Smooth muscle cell (in vitro differentiated cells): ENCODE data around the gene MMP14. TPM values are rescaled to one million over a fixed set of nuclear protein-coding genes. Genes with fewer than 3 reads are reported as not detected.
"Not testable (repeated sequence)": the region's sequence is repeated elsewhere in the genome, so short reads cannot be mapped to it uniquely, and the experiment has no call there.

Experiments
- DNase-seq: peaks from one replicate; lab custom pipeline; 2025; ENCODE audit not compliant: unreplicated experiment; lab: John Stamatoyannopoulos, UW
- H2AFZ ChIP-seq: fragments of 200-600 bp; sonication (generic); 2 replicates; pipeline ENCODE4 v1.6.0; 2016; ENCODE audit warnings: antibody characterized with exemption, low read depth, mild to moderate bottlenecking
- H3F3A ChIP-seq: fragments of 200-600 bp; sonication (generic); 2 replicates; pipeline ENCODE4 v1.6.0; 2017; ENCODE audit warnings: antibody characterized with exemption, low read depth
- H3K27ac ChIP-seq: fragments of 200-600 bp; sonication (generic); 2 replicates; pipeline ENCODE4 v1.5.1; 2016; ENCODE audit warnings: low read depth, mild to moderate bottlenecking
- H3K27me3 ChIP-seq: fragments of 200-600 bp; sonication (generic); 2 replicates; pipeline ENCODE4 v1.6.1; 2016; ENCODE audit warnings: low read depth, mild to moderate bottlenecking
- H3K36me3 ChIP-seq: fragments of 200-600 bp; sonication (generic); 2 replicates; pipeline ENCODE4 v1.5.1; 2016; ENCODE audit warnings: low read depth
- H3K4me1 ChIP-seq: fragments of 200-600 bp; sonication (generic); 2 replicates; pipeline ENCODE4 v1.5.1; 2016; ENCODE audit warnings: low read depth
- H3K4me2 ChIP-seq: fragments of 200-600 bp; sonication (generic); 2 replicates; pipeline ENCODE4 v1.6.0; 2016; ENCODE audit warnings: mild to moderate bottlenecking
- H3K4me3 ChIP-seq: fragments of 200-600 bp; sonication (generic); 2 replicates; pipeline ENCODE4 v1.5.1; 2016; ENCODE audit warnings: mild to moderate bottlenecking
- H3K79me2 ChIP-seq: fragments of 200-600 bp; sonication (generic); 2 replicates; pipeline ENCODE4 v1.6.0; 2016; ENCODE audit warnings: low read depth, mild to moderate bottlenecking
- H3K9ac ChIP-seq: fragments of 200-600 bp; sonication (generic); 2 replicates; pipeline ENCODE4 v1.6.0; 2016; ENCODE audit warnings: low read depth
- H3K9me3 ChIP-seq: fragments of 200-600 bp; sonication (generic); replicated peaks from 2 replicates; pipeline ENCODE4 v1.5.1; 2016; ENCODE audit warnings: low read depth
- H4K20me1 ChIP-seq: fragments of 200-600 bp; sonication (generic); 2 replicates; pipeline ENCODE4 v1.6.0; 2016; ENCODE audit warnings: low read depth
- CTCF ChIP-seq: fragments of 200-600 bp; sonication (generic); IDR thresholded peaks from 2 replicates; pipeline ENCODE4 v1.5.1; 2017; ENCODE audit warnings: borderline replicate concordance, mild to moderate bottlenecking, antibody characterized with exemption; ENCODE audit not compliant: insufficient read depth, poor library complexity, severe bottlenecking
- WGBS: methylation state at CpG from one replicate; pipeline ENCODE4 v1.1.7; 2016; ENCODE audit warnings: low lambda C conversion rate; 5-methylcytosine and 5-hydroxymethylcytosine counted together
- polyA plus RNA-seq: library from polyadenylated mRNA; unstranded; fragments of >200 nt; fragmentation: Nextera tagmentation; extraction: Ambion mirVana; gene quantifications from 2 replicates; pipeline ENCODE4 v1.2.1, GENCODE V29; 2016
- total RNA-seq: library from RNA; depleted of rRNA; stranded (reverse); fragments of >200 nt; gene quantifications from 2 replicates; pipeline ENCODE4 v1.2.3, GENCODE V29; 2014

The MMP14 gene
- total and polyA plus RNA-seq, 2 experiments from 2014 or later, result 58.1 to 444 TPM

GRCh38 chr14:22854963-22855724 is 18.8 kb downstream of the MMP14 start:
- no peak overlapping the region for H3K9ac ChIP-seq
- H3K9me3 ChIP-seq, result no peaks in the 10 kb centered on the region
- H3K4me2 ChIP-seq, result no peak overlapping the region
- no peak overlapping the region for H3K4me3 ChIP-seq
- H3K4me1 ChIP-seq, result peaks cover 7% of the 10 kb centered on the region
- H3K27ac ChIP-seq, result no peak overlapping the region
- no peak for TF ChIP-seq CTCF
- H4K20me1 ChIP-seq, result no peaks in the 10 kb centered on the region
- no peaks in the 10 kb centered on the region for H3K79me2 ChIP-seq
- no peak for DNase-seq
- H3K27me3 ChIP-seq, result no peaks in the 10 kb centered on the region
- H3K36me3 ChIP-seq, result no peaks in the 10 kb centered on the region
- H3F3A ChIP-seq, result peaks cover 9% of the 10 kb centered on the region
- 93% methylated on average over 8 of the region's 8 CpGs for WGBS
- H2AFZ ChIP-seq, result no peak overlapping the region

- H3K9me3 ChIP-seq, result no peaks in the 10 kb centered on the region
- no peaks in the 10 kb centered on the region for H3K79me2 ChIP-seq
- no peak overlapping the region for H3K9ac ChIP-seq
- no peak overlapping the region for H2AFZ ChIP-seq
- no peaks in the 10 kb centered on the region for H4K20me1 ChIP-seq
- H3K27ac ChIP-seq, result no peak overlapping the region
- H3K4me3 ChIP-seq, result no peak overlapping the region
- no peaks in the 10 kb centered on the region for H3K36me3 ChIP-seq
- H3F3A ChIP-seq, result peaks cover 5% of the 10 kb centered on the region
- no peak overlapping the region for H3K4me2 ChIP-seq
- H3K4me1 ChIP-seq, result peaks cover 4% of the 10 kb centered on the region
- DNase-seq, result no peak
- TF ChIP-seq CTCF, result no peak
- H3K27me3 ChIP-seq, result no peaks in the 10 kb centered on the region
- 97% methylated on average over 5 of the region's 5 CpGs for WGBS
These were observed 20.0 kb downstream of the MMP14 start for GRCh38 chr14:22856428-22856827.

GRCh38 chr14:22860377-22860776 is 24.0 kb downstream of the MMP14 start:
- not testable (repeated sequence) for H3K9ac ChIP-seq, H3K27me3 ChIP-seq, H3K9me3 ChIP-seq, H3K4me1 ChIP-seq, H2AFZ ChIP-seq, H3F3A ChIP-seq, H4K20me1 ChIP-seq, H3K4me3 ChIP-seq, DNase-seq, H3K79me2 ChIP-seq, H3K27ac ChIP-seq, H3K4me2 ChIP-seq, H3K36me3 ChIP-seq
- 92% methylated on average over 3 of the region's 3 CpGs for WGBS

GRCh38 chr14:22861651-22862050 is 25.3 kb downstream of the MMP14 start:
- no peaks in the 10 kb centered on the region for H3K27me3 ChIP-seq
- DNase-seq, result no peak
- no peaks in the 10 kb centered on the region for H3K9me3 ChIP-seq
- no peak overlapping the region for H3K4me2 ChIP-seq
- no peaks in the 10 kb centered on the region for H4K20me1 ChIP-seq
- H3K36me3 ChIP-seq, result no peaks in the 10 kb centered on the region
- no peaks in the 10 kb centered on the region for H3F3A ChIP-seq
- TF ChIP-seq CTCF, result no peak
- H3K79me2 ChIP-seq, result no peaks in the 10 kb centered on the region
- no peak overlapping the region for H3K4me3 ChIP-seq
- no peak overlapping the region for H3K9ac ChIP-seq
- H3K4me1 ChIP-seq, result no peaks in the 10 kb centered on the region
- H3K27ac ChIP-seq, result no peak overlapping the region
- H2AFZ ChIP-seq, result no peak overlapping the region
